ENCODE data around the gene IGFBP2.
"Not testable (repeated sequence)": the region's sequence is repeated elsewhere in the genome, so short reads cannot be mapped to it uniquely, and the experiment has no call there.

IGFBP2 gene

GRCh38 chr2:216596236-216596979 lies 36.8 kb upstream of the IGFBP2 start:
- Histone ChIP-seq H3K4me1 (0 out of 2 replicates have a peak, but pooled peaks cover 3% of the 10 kb centered on the region), H3K36me3 (no peaks in the 10 kb centered on the region), H3K27me3 (no peaks in the 10 kb centered on the region), H3K27ac (no peak overlapping the region), H3K4me2 (no peak overlapping the region), H4K20me1 (no peaks in the 10 kb centered on the region), H3K9ac (no peak overlapping the region), H3K9me3 (no peaks in the 10 kb centered on the region), H3K4me3 (no peak overlapping the region)
- no peak for TF ChIP-seq Cebpa-rat (IDR thresholded peaks at IDR 0.05)

- H3K4me1 ChIP-seq: peaks cover under 1% of the 10 kb centered on the region; the same call in 1 of the 2 replicates
- H3K4me2 ChIP-seq: no peak overlapping the region
- no peaks in the 10 kb centered on the region for H3K27me3 ChIP-seq
- no peak overlapping the region for H3K4me3 ChIP-seq
- no peaks in the 10 kb centered on the region for H4K20me1 ChIP-seq
- no peaks in the 10 kb centered on the region for H3K9me3 ChIP-seq
- TF ChIP-seq Cebpa-rat (IDR thresholded peaks at IDR 0.05): no peak
- no peak overlapping the region for H3K27ac ChIP-seq
- H3K9ac ChIP-seq: no peak overlapping the region
- H3K36me3 ChIP-seq: no peaks in the 10 kb centered on the region
Observed at GRCh38 chr2:216596980-216597509, 36.2 kb upstream of the IGFBP2 start.

- H3K4me3 ChIP-seq, H3K4me2 ChIP-seq, H3K27ac ChIP-seq, H3K27me3 ChIP-seq, H3K36me3 ChIP-seq, H3K4me1 ChIP-seq, H3K9me3 ChIP-seq, H3K9ac ChIP-seq, H4K20me1 ChIP-seq: not testable (repeated sequence)
Observed at GRCh38 chr2:216597825-216598224, 35.4 kb upstream of the IGFBP2 start.

GRCh38 chr2:216601632-216602409 lies 31.4 kb upstream of the IGFBP2 start:
- Histone ChIP-seq H3K36me3 (no peaks in the 10 kb centered on the region), H3K4me3 (no peak overlapping the region), H3K9ac (no peak overlapping the region), H3K27me3 (no peaks in the 10 kb centered on the region), H3K4me2 (no peak overlapping the region), H3K9me3 (no peaks in the 10 kb centered on the region), H4K20me1 (no peaks in the 10 kb centered on the region), H3K27ac (no peak overlapping the region), H3K4me1 (peaks cover 48% of the 10 kb centered on the region)
- no peak for TF ChIP-seq Cebpa-rat (IDR thresholded peaks at IDR 0.05)

- no peaks in the 10 kb centered on the region for H3K36me3 ChIP-seq
- no peak overlapping the region for H3K27ac ChIP-seq
- H3K27me3 ChIP-seq: no peaks in the 10 kb centered on the region
- TF ChIP-seq Cebpa-rat (IDR thresholded peaks at IDR 0.05): no peak
- no peak overlapping the region for H3K9ac ChIP-seq
- H3K9me3 ChIP-seq: no peaks in the 10 kb centered on the region
- no peak overlapping the region for H3K4me3 ChIP-seq
- no peaks in the 10 kb centered on the region for H4K20me1 ChIP-seq
- peaks cover 62% of the 10 kb centered on the region for H3K4me1 ChIP-seq
- peak overlapping the region; percentile 50 for H3K4me2 ChIP-seq
Observed at GRCh38 chr2:216603010-216603883, 30.0 kb upstream of the IGFBP2 start.

- TF ChIP-seq Cebpa-rat (IDR thresholded peaks at IDR 0.05): no peak
- Histone ChIP-seq H3K4me1 (peaks cover 65% of the 10 kb centered on the region), H3K4me3 (no peak overlapping the region), H3K36me3 (no peaks in the 10 kb centered on the region), H3K27ac (no peak overlapping the region), H3K27me3 (no peaks in the 10 kb centered on the region), H3K9ac (no peak overlapping the region), H3K4me2 (peak overlapping the region; percentile 44; the same call in 1 of the 2 replicates), H3K9me3 (no peaks in the 10 kb centered on the region), H4K20me1 (no peaks in the 10 kb centered on the region)
Observed at GRCh38 chr2:216603884-216604245, 29.4 kb upstream of the IGFBP2 start.

GRCh38 chr2:216604458-216604857 lies 28.8 kb upstream of the IGFBP2 start:
- no peak for TF ChIP-seq Cebpa-rat (IDR thresholded peaks at IDR 0.05)
- H3K27me3 ChIP-seq: no peaks in the 10 kb centered on the region
- H3K4me2 ChIP-seq: peak overlapping the region; percentile 44; the same call in 1 of the 2 replicates
- peaks cover 65% of the 10 kb centered on the region for H3K4me1 ChIP-seq
- no peaks in the 10 kb centered on the region; the same call in 1 of the 2 replicates for H3K9me3 ChIP-seq
- H4K20me1 ChIP-seq: no peaks in the 10 kb centered on the region
- no peak overlapping the region for H3K9ac ChIP-seq
- H3K36me3 ChIP-seq: no peaks in the 10 kb centered on the region
- H3K27ac ChIP-seq: no peak overlapping the region
- no peak overlapping the region for H3K4me3 ChIP-seq

GRCh38 chr2:216606551-216607276 lies 26.5 kb upstream of the IGFBP2 start:
- Histone ChIP-seq H3K9ac (peak overlapping the region; percentile 18; the same call in 1 of the 2 replicates), H3K4me2 (peak overlapping the region; percentile 85)

GRCh38 chr2:216607277-216607560 lies 26.0 kb upstream of the IGFBP2 start:
- Histone ChIP-seq H3K4me3 (peak overlapping the region; percentile 53; the same call in 1 of the 2 replicates), H3K4me1 (peaks cover 63% of the 10 kb centered on the region), H3K36me3 (no peaks in the 10 kb centered on the region), H4K20me1 (no peaks in the 10 kb centered on the region), H3K27me3 (no peaks in the 10 kb centered on the region), H3K4me2 (peak overlapping the region; percentile 85), H3K27ac (peak overlapping the region; percentile 68; the same call in 1 of the 2 replicates), H3K9ac (no peak overlapping the region), H3K9me3 (no peaks in the 10 kb centered on the region; the same call in 1 of the 2 replicates)
- TF ChIP-seq Cebpa-rat (IDR thresholded peaks at IDR 0.05): no peak

More at GRCh38 chr2:216606551-216607276, 26.5 kb upstream of the IGFBP2 start:
- Histone ChIP-seq H3K4me1 (peaks cover 65% of the 10 kb centered on the region), H3K27ac (peak overlapping the region; percentile 68), H3K9me3 (no peaks in the 10 kb centered on the region; the same call in 1 of the 2 replicates), H4K20me1 (no peaks in the 10 kb centered on the region), H3K36me3 (no peaks in the 10 kb centered on the region), H3K4me3 (peak overlapping the region; percentile 53), H3K27me3 (no peaks in the 10 kb centered on the region)
- TF ChIP-seq Cebpa-rat (IDR thresholded peaks at IDR 0.05): no peak

Measured in BLaER1 (cell line).